ENCODE results near the gene B9D2.

- no peak for TF ChIP-seq CTCF (IDR thresholded peaks at IDR 0.05)
- TF ChIP-seq POLR2A (IDR thresholded peaks at IDR 0.05), result no peak
Measured at GRCh38 chr19:41391618-41392017, 27.7 kb upstream of the B9D2 start.
